RWPE1 (cell line): Measurements from ENCODE around the gene FOXL1.

Experiments
- CTCF ChIA-PET: fragments of 350-600 bp; sonication (Branson Sonifier 250); formaldehyde crosslinking; extraction: SDS; loops from one replicate; lab custom pipeline; 2021; lab: Yijun Ruan, JAX
- POLR2A ChIA-PET: fragments of 400-600 bp; formaldehyde crosslinking; extraction: SDS; loops from one replicate; lab custom pipeline; 2020; ENCODE audit warnings: antibody characterized with exemption; ENCODE audit not compliant: low non-redundant PET; lab: Yijun Ruan, JAX
- DNase-seq: peaks from one replicate; pipeline ENCODE4 v3.0.0; 2012; ENCODE audit warnings: low spot score
- H3K27ac ChIP-seq: fragments of 450-650 bp; 2 replicates; pipeline ENCODE4 v1.5.1; 2017
- TF ChIP-seq, protein P1 (sequence below): fragments of 450-650 bp; conservative IDR thresholded peaks from 2 replicates; pipeline ENCODE4 v1.5.1; 2017; ENCODE audit warnings: low read depth, mild to moderate bottlenecking

Gene FOXL1

DNA sequence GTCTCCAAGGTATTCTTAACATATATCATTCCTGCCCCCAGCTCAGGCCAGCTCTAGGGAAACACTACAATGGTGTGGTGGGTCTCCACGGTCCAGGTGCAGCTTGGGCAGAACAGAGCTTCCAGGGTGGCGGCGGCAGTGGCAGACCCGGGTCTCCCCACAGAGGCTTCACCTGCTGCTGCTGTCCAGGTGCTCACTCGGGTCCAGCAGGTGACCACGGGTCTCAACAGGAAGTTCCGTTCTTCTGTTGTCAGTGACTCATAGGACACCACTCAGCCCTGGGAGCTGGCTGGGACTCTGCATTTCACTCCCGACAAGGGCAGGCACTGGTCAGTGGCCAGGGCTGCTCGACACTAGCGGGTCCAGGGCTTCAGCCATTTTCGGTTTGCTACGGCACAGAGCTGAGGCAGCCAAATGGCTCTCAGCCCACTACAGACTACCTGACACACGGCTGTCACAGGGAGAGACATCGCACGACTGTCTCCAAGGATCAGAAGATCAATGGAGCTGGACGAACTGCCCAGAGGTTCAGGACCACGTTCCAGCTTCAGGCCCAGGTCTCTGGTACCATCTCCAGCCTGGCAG is 40.1 kb upstream of the FOXL1 start:
- no peak overlapping the region for H3K27ac ChIP-seq
- no peak for DNase-seq
- TF ChIP-seq, protein P1, sequence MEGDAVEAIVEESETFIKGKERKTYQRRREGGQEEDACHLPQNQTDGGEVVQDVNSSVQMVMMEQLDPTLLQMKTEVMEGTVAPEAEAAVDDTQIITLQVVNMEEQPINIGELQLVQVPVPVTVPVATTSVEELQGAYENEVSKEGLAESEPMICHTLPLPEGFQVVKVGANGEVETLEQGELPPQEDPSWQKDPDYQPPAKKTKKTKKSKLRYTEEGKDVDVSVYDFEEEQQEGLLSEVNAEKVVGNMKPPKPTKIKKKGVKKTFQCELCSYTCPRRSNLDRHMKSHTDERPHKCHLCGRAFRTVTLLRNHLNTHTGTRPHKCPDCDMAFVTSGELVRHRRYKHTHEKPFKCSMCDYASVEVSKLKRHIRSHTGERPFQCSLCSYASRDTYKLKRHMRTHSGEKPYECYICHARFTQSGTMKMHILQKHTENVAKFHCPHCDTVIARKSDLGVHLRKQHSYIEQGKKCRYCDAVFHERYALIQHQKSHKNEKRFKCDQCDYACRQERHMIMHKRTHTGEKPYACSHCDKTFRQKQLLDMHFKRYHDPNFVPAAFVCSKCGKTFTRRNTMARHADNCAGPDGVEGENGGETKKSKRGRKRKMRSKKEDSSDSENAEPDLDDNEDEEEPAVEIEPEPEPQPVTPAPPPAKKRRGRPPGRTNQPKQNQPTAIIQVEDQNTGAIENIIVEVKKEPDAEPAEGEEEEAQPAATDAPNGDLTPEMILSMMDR = no peak
- ChIA-PET CTCF (no interaction called here), POLR2A (no interaction called here)

DNA sequence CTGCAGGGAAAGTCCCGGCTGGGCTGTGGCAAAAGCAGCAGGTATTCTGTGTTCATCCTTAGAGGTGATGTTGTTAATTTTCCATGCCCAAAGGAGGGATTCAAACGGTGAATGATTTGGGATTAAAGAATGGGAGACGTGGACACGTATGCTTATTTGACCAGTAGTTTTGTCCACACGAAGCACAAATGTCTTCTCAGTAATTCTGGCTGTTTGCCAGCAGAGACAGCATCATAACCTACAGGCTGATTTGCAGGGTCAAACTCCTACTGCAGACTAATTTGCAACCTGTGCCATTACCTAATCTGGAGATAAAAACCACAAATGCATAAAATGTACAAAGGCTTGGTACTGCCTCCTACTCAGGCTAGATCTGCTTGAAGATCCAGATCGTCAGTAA is 37.5 kb upstream of the FOXL1 start:
- no peak overlapping the region for H3K27ac ChIP-seq
- TF ChIP-seq, protein P1 = no peak
- DNase-seq = no peak
- ChIA-PET POLR2A (no interaction called here), CTCF (no interaction called here)

DNA sequence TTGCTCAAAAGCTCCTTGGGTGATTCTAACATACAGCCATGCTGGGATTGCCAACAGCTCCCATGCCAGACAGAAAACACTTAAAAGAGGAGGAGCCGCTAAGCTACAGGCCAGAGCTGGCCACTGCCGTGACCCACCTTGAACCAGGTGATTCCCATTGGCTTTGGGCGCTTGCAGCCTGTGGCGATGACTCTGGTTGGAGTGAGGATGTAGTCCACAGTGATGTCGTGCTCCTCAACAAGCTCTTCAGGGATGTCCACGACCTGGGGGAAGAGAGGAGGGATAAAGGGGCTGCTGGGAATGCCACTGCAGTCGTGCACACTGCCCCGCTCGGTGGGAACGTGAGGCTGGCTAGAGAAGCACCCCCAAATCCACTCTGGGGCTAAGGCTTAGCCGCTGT is 36.8 kb upstream of the FOXL1 start:
- ChIA-PET POLR2A (no interaction called here), CTCF (interaction anchor here (0.5 kb wide), 1 partner anchor 555 kb away, joined by 6 read pairs; no protein-coding TSS in a partner anchor)
- H3K27ac ChIP-seq = no peak overlapping the region
- TF ChIP-seq, protein P1 = no peak
- no peak for DNase-seq

DNA sequence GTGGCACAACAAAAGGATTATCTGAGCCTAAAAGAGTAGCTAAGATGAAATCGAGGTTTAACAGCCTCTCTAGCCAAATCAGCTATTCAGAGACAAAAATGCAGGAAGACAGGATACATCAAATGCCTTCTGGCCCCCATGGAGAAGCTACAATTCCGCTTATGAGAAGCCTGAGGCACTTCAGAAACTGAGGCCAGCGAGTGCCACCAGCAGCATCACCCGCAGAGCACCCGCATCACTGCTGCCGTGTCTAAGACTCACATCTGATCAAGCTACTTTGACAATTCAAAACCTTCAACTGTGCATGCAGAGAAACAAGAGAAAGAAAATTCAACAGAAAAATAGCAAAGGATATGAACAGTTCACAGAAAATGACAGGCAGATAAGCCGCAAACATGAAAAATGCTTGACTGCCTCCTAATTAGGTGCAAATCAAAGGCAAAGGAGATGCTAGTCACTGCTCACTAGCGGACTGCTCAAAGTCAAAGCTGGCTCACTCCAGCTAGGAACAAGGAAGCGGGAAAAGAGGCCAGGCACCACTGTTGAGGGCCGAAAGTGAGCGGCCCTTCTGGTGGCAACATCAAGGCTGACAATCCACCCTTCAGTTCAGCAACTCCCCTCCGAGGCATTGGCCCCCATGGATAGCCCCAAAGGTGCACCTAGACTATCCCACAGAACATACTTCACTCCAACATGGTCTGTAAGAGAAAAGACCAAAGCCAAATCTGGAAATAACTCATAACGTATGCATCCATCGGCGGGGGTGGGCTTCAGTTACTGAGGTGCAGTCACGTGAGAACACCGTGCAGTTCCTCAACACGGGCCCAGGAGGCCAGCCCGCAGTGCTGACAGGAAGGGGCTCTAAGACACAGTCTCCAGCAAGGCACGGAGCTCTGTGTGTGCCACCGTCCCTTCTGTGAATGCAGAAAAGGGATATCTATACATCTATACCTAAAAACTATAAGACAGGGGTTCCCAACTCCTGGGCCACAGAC is 35.3 kb upstream of the FOXL1 start:
- H3K27ac ChIP-seq = no peak overlapping the region
- CTCF ChIA-PET = no interaction called here
- POLR2A ChIA-PET = no interaction called here
- TF ChIP-seq, protein P1 = no peak
- no peak for DNase-seq

DNA sequence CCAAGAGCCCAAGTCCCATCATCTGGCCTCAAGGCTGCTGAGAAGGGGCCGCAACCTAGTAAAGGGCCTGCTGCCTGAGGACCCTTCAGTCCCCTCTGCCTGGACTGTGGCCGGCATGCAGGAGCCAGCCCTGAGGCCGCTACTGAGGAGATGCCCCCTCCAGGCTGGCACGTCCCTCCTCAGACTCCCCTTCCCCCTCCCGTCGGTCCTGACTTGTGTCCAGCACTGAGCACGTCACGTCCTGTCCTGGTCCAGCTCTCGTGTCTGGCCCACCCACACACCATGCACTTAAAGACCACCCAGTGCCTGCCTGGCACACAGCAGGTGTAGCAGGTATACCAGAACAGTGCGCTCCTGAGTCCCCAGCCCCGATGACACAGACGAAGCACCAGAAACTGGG is 32.9 kb upstream of the FOXL1 start:
- no peak for DNase-seq
- ChIA-PET POLR2A (no interaction called here), CTCF (no interaction called here)
- TF ChIP-seq, protein P1 = no peak
- no peak overlapping the region for H3K27ac ChIP-seq

DNA sequence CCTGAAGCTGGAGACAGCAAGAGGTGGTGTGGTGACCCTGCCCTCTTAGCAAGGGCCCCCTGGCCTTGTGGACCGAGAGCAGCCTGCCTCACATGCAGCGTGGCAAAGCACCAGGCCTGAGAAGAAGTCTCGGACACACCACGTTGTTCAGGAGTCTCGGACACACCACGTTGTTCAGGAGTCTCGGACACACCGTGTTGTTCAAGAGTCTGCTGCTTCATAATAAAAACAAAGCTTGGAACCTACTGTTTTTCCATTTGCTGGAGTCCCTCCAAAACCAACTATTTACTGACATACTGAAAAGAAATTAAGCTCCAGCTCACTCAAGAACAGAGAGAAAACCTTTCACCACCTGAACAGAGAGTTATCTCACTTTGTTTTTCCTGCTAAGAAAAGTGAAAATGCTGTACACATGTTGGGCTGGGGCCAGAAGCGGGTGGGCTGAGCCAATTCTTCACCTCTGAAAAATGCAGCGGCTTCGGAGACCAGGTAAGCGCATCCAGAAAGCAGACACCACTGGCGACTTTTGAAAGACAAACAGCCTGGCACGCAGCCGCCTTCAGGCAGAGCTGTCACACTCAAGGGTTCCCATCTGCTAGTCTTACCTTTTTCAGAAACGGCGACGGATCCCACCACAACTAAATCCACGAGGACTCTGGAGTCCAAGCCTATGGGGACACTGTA is 32.3 kb upstream of the FOXL1 start:
- TF ChIP-seq, protein P1 = no peak
- H3K27ac ChIP-seq = no peak overlapping the region
- ChIA-PET CTCF (no interaction called here), POLR2A (no interaction called here)
- DNase-seq = no peak
